GM18951 (cell line): ENCODE data around the gene HMCN2.

ENCODE experiments used
- POLR2A ChIP-seq: IDR thresholded peaks from 4 replicates; pipeline ENCODE4 v1.6.1; 2011; ENCODE audit warnings: mild to moderate bottlenecking; ENCODE audit not compliant: insufficient read length, insufficient read depth; ENCODE audit errors: extremely low read depth
- in situ Hi-C: fragments of 300-500 bp; cut with MboI; formaldehyde crosslinking; loops from one replicate; pipeline ENCODE4 v1.12.0; 2022; ENCODE audit warnings: low sequenced_read_pairs, mixed read lengths, inconsistent platforms; ENCODE audit not compliant: unreplicated experiment

Gene HMCN2

GRCh38 chr9:130265431-130266235 lies at the start of gene HMCN2:
TSS of gene HMCN2 (plus strand) at chr9:130265760. CDS start at chr9:130265879, 119 bp downstream.
- no peak for TF ChIP-seq POLR2A
- in situ Hi-C loops, result no loop called here

- TF ChIP-seq POLR2A, result no peak
- in situ Hi-C loops, result no loop called here
These were observed 47.7 kb upstream of the HMCN2 start for GRCh38 chr9:130217838-130218237.

- in situ Hi-C loops, result loop anchor here (10.0 kb wide), 1 partner anchor 105 kb away; no protein-coding TSS in a partner anchor
- no peak for TF ChIP-seq POLR2A
These were observed 45.9 kb upstream of the HMCN2 start for GRCh38 chr9:130219661-130220096.

- in situ Hi-C loops, result loop anchor here (10.0 kb wide), 1 partner anchor 106 kb away; no protein-coding TSS in a partner anchor
- TF ChIP-seq POLR2A, result no peak
These were observed 45.2 kb upstream of the HMCN2 start for GRCh38 chr9:130220352-130220751.

- no peak for TF ChIP-seq POLR2A
- in situ Hi-C loops, result loop anchor here (10.0 kb wide), 1 partner anchor 108 kb away; no protein-coding TSS in a partner anchor
These were observed 42.7 kb upstream of the HMCN2 start for GRCh38 chr9:130222833-130223232.

- in situ Hi-C loops, result loop anchor here (10.0 kb wide), 1 partner anchor 110 kb away; no protein-coding TSS in a partner anchor
- no peak for TF ChIP-seq POLR2A
These were observed 40.5 kb upstream of the HMCN2 start for GRCh38 chr9:130225071-130225470.

- TF ChIP-seq POLR2A, result no peak
- in situ Hi-C loops, result loop anchor here (10.0 kb wide), 1 partner anchor 111 kb away; no protein-coding TSS in a partner anchor
These were observed 40.0 kb upstream of the HMCN2 start for GRCh38 chr9:130225586-130225985.

GRCh38 chr9:130226112-130226511 lies 39.4 kb upstream of the HMCN2 start:
- TF ChIP-seq POLR2A, result no peak
- in situ Hi-C loops, result loop anchor here (10.0 kb wide), 1 partner anchor 111 kb away; no protein-coding TSS in a partner anchor

- in situ Hi-C loops, result loop anchor here (10.0 kb wide), 1 partner anchor 113 kb away; no protein-coding TSS in a partner anchor
- TF ChIP-seq POLR2A, result no peak
These were observed 37.7 kb upstream of the HMCN2 start for GRCh38 chr9:130227833-130228232.

GRCh38 chr9:130229759-130230158 lies 35.8 kb upstream of the HMCN2 start:
- in situ Hi-C loops, result loop anchor here (10.0 kb wide), 1 partner anchor 115 kb away; no protein-coding TSS in a partner anchor
- TF ChIP-seq POLR2A, result no peak

GRCh38 chr9:130230631-130231030 lies 34.9 kb upstream of the HMCN2 start:
- TF ChIP-seq POLR2A, result no peak
- in situ Hi-C loops, result no loop called here

- in situ Hi-C loops, result no loop called here
These were observed 32.5 kb upstream of the HMCN2 start for GRCh38 chr9:130232899-130233586.

GRCh38 chr9:130233587-130233945 lies 32.0 kb upstream of the HMCN2 start:
- in situ Hi-C loops, result no loop called here
- TF ChIP-seq POLR2A, result no peak

More at GRCh38 chr9:130232899-130233586, 32.5 kb upstream of the HMCN2 start:
- no peak for TF ChIP-seq POLR2A
